ENCODE data around the gene RHO. TPM values are rescaled to one million over a fixed set of nuclear protein-coding genes. Genes with fewer than 3 reads are reported as not detected.

Gene RHO
- total RNA-seq, 1 experiment from 2014 or later: not detected

GRCh38 chr3:129481766-129482332 lies 46.6 kb upstream of the RHO start:
- TF ChIP-seq POLR2AphosphoS5 (IDR thresholded peaks at IDR 0.05; ENCODE audit: low read depth, low read length) (no peak), SIN3A (IDR thresholded peaks at IDR 0.05; ENCODE audit: borderline replicate concordance, insufficient read depth, low read depth, low read length) (no peak), TCF7L2 (IDR thresholded peaks at IDR 0.05; ENCODE audit: low read depth, low read length) (no peak), REST (IDR thresholded peaks at IDR 0.05; ENCODE audit: insufficient read depth in 1 of 2, low read depth in 2 of 2, low read length in 1 of 2) (no peak), CTCF (IDR thresholded peaks at IDR 0.05) (no peak)
- BruUV-seq (replicated peaks): no TSS peak
- intact Hi-C loops (cut with micrococcal nuclease; ENCODE audit: unreplicated experiment): no loop called here
- Histone ChIP-seq H3K36me3 (ENCODE audit: control insufficient read depth, insufficient read depth, low read length) (peaks cover 3% of the 10 kb centered on the region; the same call in 1 of the 2 replicates), H3K4me3 (ENCODE audit: low read depth in 2 of 2, low read length in 2 of 2) (no peak overlapping the region), H3K4me1 (ENCODE audit: control insufficient read depth, insufficient read depth, low read length) (no peaks in the 10 kb centered on the region), H3K27me3 (ENCODE audit: control insufficient read depth, insufficient read depth, low read length) (no peaks in the 10 kb centered on the region), H3K9me3 (ENCODE audit: control insufficient read depth, insufficient read depth, low read depth, low read length) (no peaks in the 10 kb centered on the region), H3K27ac (ENCODE audit: low read length) (no peak overlapping the region)
- in situ Hi-C loops (cut with HindIII; ENCODE audit: low pct_unique_long_range_greater_than_20kb, low sequenced_read_pairs): no loop called here
- ChIA-PET CTCF (no interaction called here), POLR2A (interaction anchor here (0.7 kb wide), 1 partner anchor 38 kb away, joined by 6 read pairs; no protein-coding TSS in a partner anchor)
- ATAC-seq (no peak), DNase-seq (ENCODE audit: low read depth, low spot score) (no peak)

- CTCF ChIA-PET: no interaction called here
Observed at GRCh38 chr3:129482721-129483120, 45.7 kb upstream of the RHO start.

More at GRCh38 chr3:129482721-129483120, 45.7 kb upstream of the RHO start:
- no TSS peak for BruUV-seq (replicated peaks)
- H3K4me3 ChIP-seq (ENCODE audit: low read depth in 2 of 2, low read length in 2 of 2): no peak overlapping the region
- TF ChIP-seq TCF7L2 (IDR thresholded peaks at IDR 0.05; ENCODE audit: low read depth, low read length): no peak
- no peak for TF ChIP-seq POLR2AphosphoS5 (IDR thresholded peaks at IDR 0.05; ENCODE audit: low read depth, low read length)
- no peak for TF ChIP-seq REST (IDR thresholded peaks at IDR 0.05; ENCODE audit: insufficient read depth in 1 of 2, low read depth in 2 of 2, low read length in 1 of 2)
- no peak for TF ChIP-seq SIN3A (IDR thresholded peaks at IDR 0.05; ENCODE audit: borderline replicate concordance, insufficient read depth, low read depth, low read length)
- no peak; the same call in 1 of the 2 replicates for TF ChIP-seq CTCF (IDR thresholded peaks at IDR 0.05)
- peaks cover 3% of the 10 kb centered on the region; the same call in 1 of the 2 replicates for H3K36me3 ChIP-seq (ENCODE audit: control insufficient read depth, insufficient read depth, low read length)
- no peak overlapping the region for H3K27ac ChIP-seq (ENCODE audit: low read length)
- H3K4me1 ChIP-seq (ENCODE audit: control insufficient read depth, insufficient read depth, low read length): no peaks in the 10 kb centered on the region
- intact Hi-C loops (cut with micrococcal nuclease; ENCODE audit: unreplicated experiment) (no loop called here), in situ Hi-C loops (cut with HindIII; ENCODE audit: low pct_unique_long_range_greater_than_20kb, low sequenced_read_pairs) (no loop called here)
- peak; percentile 39; the same call in 1 of the 2 replicates for ATAC-seq
- DNase-seq (ENCODE audit: low read depth, low spot score): no peak
- no peaks in the 10 kb centered on the region for H3K27me3 ChIP-seq (ENCODE audit: control insufficient read depth, insufficient read depth, low read length)
- POLR2A ChIA-PET: no interaction called here
- no peaks in the 10 kb centered on the region for H3K9me3 ChIP-seq (ENCODE audit: control insufficient read depth, insufficient read depth, low read depth, low read length)

Data from Panc1 (cell line).